HepG2 (cell line): ENCODE measurements around the gene MRPL27. TPM values are rescaled to one million over a fixed set of nuclear protein-coding genes. Genes with fewer than 3 reads are reported as not detected.

Source experiments
- CERS6 ChIP-seq: sonication (generic); formaldehyde crosslinking; IDR thresholded peaks from 2 replicates; pipeline ENCODE4 v1.5.0; 2020; ENCODE audit warnings: missing genetic modification reagents
- CREB1 ChIP-seq, 2 experiments: fragments of 450-650 bp in 1 of 2; IDR thresholded peaks; 2 replicates each; pipeline ENCODE4 v1.6.1; 2016 to 2017; ENCODE audit warnings: control low read depth in 1 of 2, mild to moderate bottlenecking in 1 of 2, missing compliant biosample characterization in 1 of 2, missing genetic modification characterization in 1 of 2
- ERF ChIP-seq: IDR thresholded peaks from 2 replicates; pipeline ENCODE4 v1.6.1; 2018; ENCODE audit warnings: missing biosample characterization, missing genetic modification reagents
- NR2F6 ChIP-seq, 2 experiments: IDR thresholded peaks; 2 replicates each; pipeline ENCODE4 v1.6.1; 2016; ENCODE audit warnings: antibody characterized with exemption in 1 of 2, mild to moderate bottlenecking in 1 of 2
- RARA ChIP-seq: IDR thresholded peaks from 2 replicates; pipeline ENCODE4 v1.6.1; 2016; ENCODE audit warnings: missing genetic modification reagents, missing compliant biosample characterization
- SSRP1 ChIP-seq: IDR thresholded peaks from 2 replicates; pipeline ENCODE4 v1.6.1; 2016; ENCODE audit warnings: control low read depth
- ZBTB4 ChIP-seq: sonication (generic); formaldehyde crosslinking; IDR thresholded peaks from 2 replicates; pipeline ENCODE4 v1.4.0; 2020; ENCODE audit warnings: missing genetic modification reagents, mild to moderate bottlenecking, borderline replicate concordance
- ZFAT ChIP-seq: sonication (generic); formaldehyde crosslinking; conservative IDR thresholded peaks from 2 replicates; pipeline ENCODE4 v1.8.1; 2023; ENCODE audit warnings: missing genetic modification reagents, inconsistent platforms
- ZNF296 ChIP-seq: sonication (generic); formaldehyde crosslinking; conservative IDR thresholded peaks from 2 replicates; pipeline ENCODE4 v1.5.0; 2020; ENCODE audit warnings: mild to moderate bottlenecking, missing genetic modification reagents
- ZNF367 ChIP-seq: sonication (generic); formaldehyde crosslinking; IDR thresholded peaks from 2 replicates; pipeline ENCODE4 v1.4.0; 2020; ENCODE audit warnings: missing genetic modification reagents, borderline replicate concordance
- ZNF468 ChIP-seq: sonication (generic); formaldehyde crosslinking; IDR thresholded peaks from 2 replicates; pipeline ENCODE4 v1.8.0; 2022; ENCODE audit warnings: mild to moderate bottlenecking, moderate library complexity, missing genetic modification reagents
- ZNF562 ChIP-seq: sonication (generic); formaldehyde crosslinking; IDR thresholded peaks from 2 replicates; pipeline ENCODE4 v1.8.0; 2022; ENCODE audit warnings: missing genetic modification reagents, borderline replicate concordance
- ZNF616 ChIP-seq: sonication (generic); formaldehyde crosslinking; IDR thresholded peaks from 2 replicates; pipeline ENCODE4 v1.5.0; 2020; ENCODE audit warnings: low read depth, mild to moderate bottlenecking, missing genetic modification reagents
- ZNF776 ChIP-seq: sonication (generic); formaldehyde crosslinking; IDR thresholded peaks from 2 replicates; pipeline ENCODE4 v1.4.0; 2020; ENCODE audit warnings: mild to moderate bottlenecking, missing genetic modification reagents
- ZSCAN31 ChIP-seq: sonication (generic); formaldehyde crosslinking; IDR thresholded peaks from 2 replicates; pipeline ENCODE4 v1.5.0; 2020; ENCODE audit warnings: low read depth, mild to moderate bottlenecking, missing genetic modification reagents
- polyA plus RNA-seq, 8 experiments: library from polyadenylated mRNA; depleted of rRNA in 3 of 8; stranded (reverse) in 7 of 8; unstranded in 1 of 8; fragments of >200 nt; fragmentation: Illumina TruSeq in 4 of 8; extraction: Trizol in 4 of 8; gene quantifications; 2 replicates each; pipeline versions ENCODE4 v1.2.1 to v1.2.3, GENCODE V29; 2011 to 2016; ENCODE audit warnings: low read depth in 4 of 8, missing spikeins in 1 of 8, mixed read lengths in 1 of 8; ENCODE audit not compliant: insufficient read depth in 1 of 8
- total RNA-seq, 5 experiments: library from RNA; depleted of rRNA; stranded (reverse); fragments of >200 nt; fragmentation: Illumina TruSeq; extraction: Trizol; gene quantifications; 2 replicates each; pipeline ENCODE4 v1.2.3, GENCODE V29; 2016; ENCODE audit warnings: low read depth in 1 of 5
- TF ChIP-seq, protein P1 (sequence below): IDR thresholded peaks from 2 replicates; pipeline ENCODE4 v1.6.1; 2016; ENCODE audit warnings: low read depth, control low read depth
- TF ChIP-seq, protein P2 (sequence below): sonication (generic); formaldehyde crosslinking; conservative IDR thresholded peaks from 2 replicates; pipeline ENCODE4 v1.4.0; 2020; ENCODE audit warnings: missing genetic modification reagents

The MRPL27 gene
- total and polyA plus RNA-seq, 2 of the 13 experiments (the other 11 are each of a cell fraction or from before 2014, with no cell fraction given), result 137 to 217 TPM

DNA sequence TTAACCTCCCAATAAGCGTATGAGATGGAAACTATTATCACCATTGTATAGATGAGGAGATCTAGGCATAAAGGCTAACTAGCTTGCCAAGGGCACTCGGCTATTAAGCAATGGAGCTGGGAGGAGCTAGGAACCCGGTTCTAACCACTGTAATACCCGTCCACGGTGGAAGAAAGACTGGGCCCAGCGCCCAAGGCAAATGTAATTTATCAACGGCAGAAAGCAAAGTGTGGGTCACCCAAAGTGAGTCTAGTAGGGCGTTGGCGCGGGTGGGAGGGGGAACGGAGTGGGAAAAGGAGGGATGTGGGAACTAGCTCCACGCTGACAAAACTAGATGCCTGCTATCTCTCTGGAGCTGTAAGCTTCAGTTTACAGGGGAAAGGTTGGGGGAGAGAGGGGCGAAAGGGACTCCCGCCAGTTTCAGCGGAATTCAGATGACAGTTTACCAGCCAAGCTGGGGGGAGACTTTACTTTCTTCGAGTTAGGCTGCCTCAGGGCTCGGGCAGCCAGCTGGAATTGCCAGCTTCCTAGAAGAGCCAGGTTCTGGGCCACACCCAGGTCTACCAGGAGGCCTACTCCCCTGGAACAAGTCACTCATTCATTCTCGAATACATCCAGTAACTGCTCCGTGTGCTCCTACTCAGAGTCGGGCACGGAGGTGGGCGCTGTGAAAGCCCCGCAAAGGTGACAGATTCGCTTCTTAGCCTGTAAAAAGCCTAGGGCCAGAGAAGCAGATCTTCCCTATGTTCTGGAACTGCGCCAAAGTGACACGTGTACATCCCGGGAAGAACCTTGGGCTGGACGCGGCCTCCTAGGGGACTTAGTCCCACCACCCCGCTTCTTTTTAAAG lies 23.5 kb upstream of the MRPL27 start (continued):
- TF ChIP-seq ZNF468 (CRISPR knock-in tag) (0 out of 2 replicates have a peak, but pooled peaks have one; percentile 63), ZNF562 (CRISPR knock-in tag) (no peak), ZFAT (CRISPR knock-in tag) (no peak), ZSCAN31 (no peak), SSRP1 (CRISPR knock-in tag) (peak; percentile 86; the same call in 1 of the 2 replicates), ZNF616 (CRISPR knock-in tag) (no peak), RARA (CRISPR knock-in tag) (no peak), CREB1 (IDR thresholded peaks at IDR 0.05) (no peak), CREB1 (CRISPR knock-in tag; IDR thresholded peaks at IDR 0.05) (no peak), CERS6 (no peak), ZNF367 (CRISPR knock-in tag) (no peak), NR2F6 (IDR thresholded peaks at IDR 0.05) (no peak), NR2F6 (CRISPR knock-in tag; IDR thresholded peaks at IDR 0.05) (no peak), ERF (CRISPR knock-in tag) (no peak), ZBTB4 (CRISPR knock-in tag) (no peak), ZNF296 (CRISPR knock-in tag) (no peak), ZNF776 (no peak)
- TF ChIP-seq, protein P1, sequence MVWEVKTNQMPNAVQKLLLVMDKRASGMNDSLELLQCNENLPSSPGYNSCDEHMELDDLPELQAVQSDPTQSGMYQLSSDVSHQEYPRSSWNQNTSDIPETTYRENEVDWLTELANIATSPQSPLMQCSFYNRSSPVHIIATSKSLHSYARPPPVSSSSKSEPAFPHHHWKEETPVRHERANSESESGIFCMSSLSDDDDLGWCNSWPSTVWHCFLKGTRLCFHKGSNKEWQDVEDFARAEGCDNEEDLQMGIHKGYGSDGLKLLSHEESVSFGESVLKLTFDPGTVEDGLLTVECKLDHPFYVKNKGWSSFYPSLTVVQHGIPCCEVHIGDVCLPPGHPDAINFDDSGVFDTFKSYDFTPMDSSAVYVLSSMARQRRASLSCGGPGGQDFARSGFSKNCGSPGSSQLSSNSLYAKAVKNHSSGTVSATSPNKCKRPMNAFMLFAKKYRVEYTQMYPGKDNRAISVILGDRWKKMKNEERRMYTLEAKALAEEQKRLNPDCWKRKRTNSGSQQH (CRISPR knock-in tag), result peak; percentile 84
- TF ChIP-seq, protein P2, sequence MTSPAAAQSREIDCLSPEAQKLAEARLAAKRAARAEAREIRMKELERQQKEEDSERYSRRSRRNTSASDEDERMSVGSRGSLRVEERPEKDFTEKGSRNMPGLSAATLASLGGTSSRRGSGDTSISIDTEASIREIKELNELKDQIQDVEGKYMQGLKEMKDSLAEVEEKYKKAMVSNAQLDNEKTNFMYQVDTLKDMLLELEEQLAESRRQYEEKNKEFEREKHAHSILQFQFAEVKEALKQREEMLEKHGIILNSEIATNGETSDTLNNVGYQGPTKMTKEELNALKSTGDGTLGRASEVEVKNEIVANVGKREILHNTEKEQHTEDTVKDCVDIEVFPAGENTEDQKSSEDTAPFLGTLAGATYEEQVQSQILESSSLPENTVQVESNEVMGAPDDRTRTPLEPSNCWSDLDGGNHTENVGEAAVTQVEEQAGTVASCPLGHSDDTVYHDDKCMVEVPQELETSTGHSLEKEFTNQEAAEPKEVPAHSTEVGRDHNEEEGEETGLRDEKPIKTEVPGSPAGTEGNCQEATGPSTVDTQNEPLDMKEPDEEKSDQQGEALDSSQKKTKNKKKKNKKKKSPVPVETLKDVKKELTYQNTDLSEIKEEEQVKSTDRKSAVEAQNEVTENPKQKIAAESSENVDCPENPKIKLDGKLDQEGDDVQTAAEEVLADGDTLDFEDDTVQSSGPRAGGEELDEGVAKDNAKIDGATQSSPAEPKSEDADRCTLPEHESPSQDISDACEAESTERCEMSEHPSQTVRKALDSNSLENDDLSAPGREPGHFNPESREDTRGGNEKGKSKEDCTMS, result 0 out of 2 replicates have a peak, but pooled peaks have one; percentile 33
